Measurements from ENCODE around the gene LOC128125822.
A peak's percentile ranks its signal among the peaks of the same experiment; 100 is the strongest.

Gene LOC128125822

DNA sequence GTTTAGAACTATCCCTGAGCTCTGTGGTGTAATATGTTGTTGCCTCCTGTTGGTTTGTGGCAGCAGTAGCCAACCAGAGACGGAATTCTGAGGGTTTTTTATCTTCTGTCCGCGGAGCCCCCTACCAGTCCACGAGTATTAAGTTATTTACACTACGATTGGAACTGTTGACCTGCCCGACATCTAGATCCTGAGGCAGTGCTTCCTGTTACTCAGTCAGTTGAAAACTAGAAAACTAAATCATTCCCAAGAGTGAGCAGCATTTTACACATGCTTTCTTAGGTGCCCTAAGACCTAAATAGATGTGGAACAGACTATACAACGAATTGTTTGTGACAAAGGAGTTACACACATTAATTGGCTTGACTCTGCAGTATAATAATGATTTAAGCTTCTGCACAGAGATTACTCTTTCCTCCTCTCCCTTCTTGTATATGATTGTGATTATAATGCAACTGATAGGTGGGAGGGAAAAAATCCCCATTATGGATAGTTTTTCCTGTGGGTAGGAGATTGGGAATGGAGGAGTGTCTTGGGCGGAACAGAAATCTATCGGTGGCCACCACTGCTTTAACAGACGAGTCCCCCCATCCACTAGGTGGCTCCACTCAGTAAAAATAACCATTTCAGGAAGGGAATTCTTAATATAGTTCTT is 1.7 kb downstream of the LOC128125822 start:
- H3K36me3 Mint-ChIP-seq (ENCODE audit: low read depth) = peaks cover 26% of the 10 kb centered on the region
- DNase-seq (no peak), ATAC-seq (ENCODE audit: low read depth) (peak; percentile 2)
- H3K27ac Mint-ChIP-seq = peak overlapping the region; percentile 97
- POLR2A ChIA-PET = interaction anchor here (0.6 to 6.2 kb wide), 10 partner anchors 10 to 221 kb away, joined by 3 to 53 read pairs (median 4); partner anchors contain the start of gene PHF3
- TF ChIP-seq, protein P1, sequence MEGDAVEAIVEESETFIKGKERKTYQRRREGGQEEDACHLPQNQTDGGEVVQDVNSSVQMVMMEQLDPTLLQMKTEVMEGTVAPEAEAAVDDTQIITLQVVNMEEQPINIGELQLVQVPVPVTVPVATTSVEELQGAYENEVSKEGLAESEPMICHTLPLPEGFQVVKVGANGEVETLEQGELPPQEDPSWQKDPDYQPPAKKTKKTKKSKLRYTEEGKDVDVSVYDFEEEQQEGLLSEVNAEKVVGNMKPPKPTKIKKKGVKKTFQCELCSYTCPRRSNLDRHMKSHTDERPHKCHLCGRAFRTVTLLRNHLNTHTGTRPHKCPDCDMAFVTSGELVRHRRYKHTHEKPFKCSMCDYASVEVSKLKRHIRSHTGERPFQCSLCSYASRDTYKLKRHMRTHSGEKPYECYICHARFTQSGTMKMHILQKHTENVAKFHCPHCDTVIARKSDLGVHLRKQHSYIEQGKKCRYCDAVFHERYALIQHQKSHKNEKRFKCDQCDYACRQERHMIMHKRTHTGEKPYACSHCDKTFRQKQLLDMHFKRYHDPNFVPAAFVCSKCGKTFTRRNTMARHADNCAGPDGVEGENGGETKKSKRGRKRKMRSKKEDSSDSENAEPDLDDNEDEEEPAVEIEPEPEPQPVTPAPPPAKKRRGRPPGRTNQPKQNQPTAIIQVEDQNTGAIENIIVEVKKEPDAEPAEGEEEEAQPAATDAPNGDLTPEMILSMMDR (IDR thresholded peaks at IDR 0.05) = no peak
- peaks cover 33% of the 10 kb centered on the region for H3K4me1 Mint-ChIP-seq
- CTCF ChIA-PET = interaction anchor here (0.7 to 2.3 kb wide), 9 partner anchors 10 to 221 kb away, joined by 3 to 13 read pairs (median 5); partner anchors contain the start of gene PHF3
- intact Hi-C loops (cut with micrococcal nuclease) = loop anchor here (2.0 to 10.0 kb wide), 3 partner anchors 55 to 1275 kb away; no protein-coding TSS in a partner anchor
- H3K4me3 Mint-ChIP-seq = peak overlapping the region; percentile 92
- peaks cover 3% of the 10 kb centered on the region for H3K9me3 Mint-ChIP-seq
- no peaks in the 10 kb centered on the region for H3K27me3 Mint-ChIP-seq

DNA sequence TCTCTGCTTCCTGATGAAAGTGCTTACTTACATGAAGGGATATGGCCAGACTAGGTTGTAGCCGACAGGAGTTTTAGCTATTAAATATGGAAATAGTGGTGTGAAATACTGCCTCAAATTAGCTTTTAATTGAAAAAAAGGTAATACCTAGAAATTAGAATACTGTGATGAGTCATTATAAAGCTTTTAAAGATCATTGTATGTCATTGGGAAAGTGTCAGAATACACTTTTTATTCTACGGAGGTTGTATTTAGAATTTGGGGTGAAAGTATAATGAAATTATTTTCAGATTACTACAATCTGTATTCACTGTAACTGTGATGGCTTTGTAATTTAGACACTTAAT is 2.2 kb downstream of the LOC128125822 start:
- DNase-seq = no peak
- ChIA-PET POLR2A (interaction anchor here (1.7 to 6.2 kb wide), 2 partner anchors 61 to 222 kb away, joined by 6 to 53 read pairs; partner anchors contain the start of gene PHF3), CTCF (interaction anchor here (1.1 to 2.3 kb wide), 5 partner anchors 9 to 222 kb away, joined by 3 to 13 read pairs (median 11); partner anchors contain the start of gene PHF3)
- peak overlapping the region; percentile 92 for H3K4me3 Mint-ChIP-seq
- ATAC-seq (ENCODE audit: low read depth) = no peak
- intact Hi-C loops (cut with micrococcal nuclease) = loop anchor here (10.0 kb wide), 1 partner anchor 110 kb away; no protein-coding TSS in a partner anchor
- H3K27me3 Mint-ChIP-seq = no peaks in the 10 kb centered on the region
- TF ChIP-seq, protein P1 (IDR thresholded peaks at IDR 0.05) = no peak
- H3K9me3 Mint-ChIP-seq = peaks cover 3% of the 10 kb centered on the region
- peak overlapping the region; percentile 97 for H3K27ac Mint-ChIP-seq
- H3K36me3 Mint-ChIP-seq (ENCODE audit: low read depth) = peaks cover 28% of the 10 kb centered on the region
- peaks cover 33% of the 10 kb centered on the region for H3K4me1 Mint-ChIP-seq

DNA sequence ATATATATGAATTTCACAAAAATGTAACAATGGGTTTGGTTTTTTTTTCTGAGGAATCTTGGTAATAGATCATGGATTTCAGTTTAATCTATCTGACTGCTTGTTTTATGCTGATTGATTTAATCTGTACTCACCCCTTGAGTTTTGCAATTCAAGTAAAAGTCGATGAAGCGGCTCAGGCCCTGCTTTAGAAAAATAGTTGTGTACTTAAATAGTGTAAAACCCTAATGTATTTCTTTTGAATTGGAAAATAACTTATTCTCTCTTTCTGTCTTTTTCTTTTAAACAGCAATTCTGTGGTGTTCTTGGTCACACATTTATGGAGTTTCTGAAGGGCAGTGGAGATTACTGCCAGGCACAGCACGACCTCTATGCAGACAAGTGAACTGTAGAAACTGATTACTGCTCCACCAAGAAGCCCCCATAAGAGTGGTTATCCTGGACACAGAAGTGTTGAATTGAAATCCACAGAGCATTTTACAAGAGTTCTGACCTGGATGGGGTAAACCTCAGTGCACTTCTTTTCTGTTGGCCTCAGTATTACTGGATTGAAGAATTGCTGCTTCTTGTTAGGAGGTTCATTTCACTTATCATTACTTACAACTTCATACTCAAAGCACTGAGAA is 4.0 kb downstream of the LOC128125822 start:
- DNase-seq (no peak), ATAC-seq (ENCODE audit: low read depth) (no peak)
- H3K4me1 Mint-ChIP-seq = peaks cover 32% of the 10 kb centered on the region
- POLR2A ChIA-PET = no interaction called here
- intact Hi-C loops (cut with micrococcal nuclease) = loop anchor here (10.0 kb wide), 1 partner anchor 109 kb away; no protein-coding TSS in a partner anchor
- peaks cover 3% of the 10 kb centered on the region for H3K9me3 Mint-ChIP-seq
- peaks cover 44% of the 10 kb centered on the region for H3K36me3 Mint-ChIP-seq (ENCODE audit: low read depth)
- TF ChIP-seq, protein P1 (IDR thresholded peaks at IDR 0.05) = no peak
- H3K27me3 Mint-ChIP-seq = no peaks in the 10 kb centered on the region
- no peak overlapping the region for H3K27ac Mint-ChIP-seq
- CTCF ChIA-PET = no interaction called here
- H3K4me3 Mint-ChIP-seq = no peak overlapping the region

DNA sequence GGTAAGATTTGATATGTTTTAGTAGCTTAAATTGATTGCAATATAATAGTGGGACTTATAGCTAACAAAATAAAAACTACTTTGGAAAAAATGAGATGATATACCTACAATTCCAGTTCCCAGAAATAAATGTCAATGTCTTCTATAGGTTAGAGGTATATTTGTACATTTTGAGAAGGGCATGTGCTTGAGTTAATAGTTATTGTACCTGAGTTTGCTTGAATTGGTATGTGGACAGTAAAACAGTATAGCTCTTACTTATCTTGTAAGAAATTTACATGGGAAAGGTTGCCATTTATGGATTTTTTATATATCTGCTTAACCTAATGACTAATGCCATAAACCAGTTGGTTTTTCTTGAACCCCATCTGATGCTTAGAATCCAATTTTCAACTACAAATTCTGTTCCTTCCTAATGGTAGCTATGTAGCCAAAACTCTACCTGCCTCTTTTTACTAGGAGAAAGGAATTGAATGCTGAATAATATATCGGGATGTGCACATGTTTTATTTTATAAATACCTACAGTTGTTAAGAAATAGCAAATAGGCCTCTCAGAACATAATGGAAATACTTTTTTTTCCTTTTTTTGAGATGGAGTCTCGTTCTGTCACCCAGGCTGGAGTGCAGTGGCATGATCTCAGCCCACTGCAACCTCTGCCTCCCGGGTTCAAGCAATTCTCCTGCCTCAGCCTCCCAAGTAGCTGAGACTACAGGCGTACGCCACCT is 4.9 kb downstream of the LOC128125822 start:
- Mint-ChIP-seq H3K27ac (no peak overlapping the region), H3K9me3 (peaks cover 3% of the 10 kb centered on the region), H3K4me1 (peaks cover 25% of the 10 kb centered on the region), H3K36me3 (ENCODE audit: low read depth) (peaks cover 51% of the 10 kb centered on the region), H3K27me3 (no peaks in the 10 kb centered on the region), H3K4me3 (no peak overlapping the region)
- intact Hi-C loops (cut with micrococcal nuclease) = loop anchor here (10.0 kb wide), 1 partner anchor 108 kb away; no protein-coding TSS in a partner anchor
- ATAC-seq (ENCODE audit: low read depth) (no peak), DNase-seq (no peak)
- TF ChIP-seq, protein P1 (IDR thresholded peaks at IDR 0.05) = no peak
- ChIA-PET CTCF (no interaction called here), POLR2A (no interaction called here)
